HG03135 (cell line): ENCODE data around the gene PCYT2.
A peak's percentile ranks its signal among the peaks of the same experiment; 100 is the strongest.

Experiments used
- ATAC-seq: cut with Tn5 transposase; IDR thresholded peaks from one replicate; pipeline ENCODE4 v1.9.1; 2021; ENCODE audit warnings: mild to moderate bottlenecking, moderate library complexity; ENCODE audit not compliant: unreplicated experiment

The PCYT2 gene

DNA sequence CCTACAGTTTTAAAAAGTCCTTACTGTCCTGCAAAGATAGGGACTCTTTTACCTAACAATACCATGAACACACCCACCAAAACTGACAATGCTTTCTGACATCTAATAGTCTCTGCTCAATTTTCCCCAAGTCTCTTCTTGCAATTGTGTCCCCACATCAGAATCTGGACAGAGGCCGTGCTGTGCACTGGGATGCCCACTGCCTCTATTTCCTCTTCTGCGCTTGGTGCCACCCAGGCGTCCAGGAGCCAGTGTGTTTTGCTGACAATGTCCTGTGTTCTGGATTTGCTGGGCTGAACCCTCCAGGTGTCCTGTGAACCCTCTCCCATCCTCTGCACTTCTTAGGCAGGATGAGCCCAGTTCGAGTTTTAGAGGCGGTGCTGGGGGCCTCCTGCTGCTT, 33.6 kb downstream of the PCYT2 start:
- ATAC-seq = no peak

GRCh38 chr17:81871387-81872230, 39.6 kb downstream of the PCYT2 start:
- ATAC-seq = peak; percentile 48

DNA sequence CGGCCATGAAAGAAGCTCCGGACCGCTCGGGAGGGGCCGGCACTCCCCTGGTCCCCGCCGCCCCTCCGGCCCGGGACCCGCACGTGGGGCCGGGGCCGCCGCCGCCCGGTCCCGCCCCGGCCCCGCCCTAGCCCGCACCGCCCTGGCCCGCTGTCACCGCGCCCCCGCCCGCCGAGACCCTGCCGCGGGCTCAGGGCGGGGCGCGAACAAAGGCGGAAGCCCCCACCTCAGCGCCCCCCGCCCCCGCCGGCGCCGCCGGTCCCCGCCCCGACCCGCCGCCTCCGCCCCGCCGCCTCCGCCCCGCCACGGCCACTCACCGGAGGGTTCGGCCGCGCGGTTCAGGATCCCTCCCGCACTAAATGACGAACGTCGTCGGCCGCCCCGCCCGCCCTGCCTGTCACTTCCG, 40.2 kb downstream of the PCYT2 start, which contains the start of gene ARHGDIA:
ARHGDIA (minus strand) TSS at position 357 of the 406 bp plus-strand sequence. CDS start 1,407 bp downstream, outside the sequence.
- ATAC-seq = peak; percentile 15

DNA sequence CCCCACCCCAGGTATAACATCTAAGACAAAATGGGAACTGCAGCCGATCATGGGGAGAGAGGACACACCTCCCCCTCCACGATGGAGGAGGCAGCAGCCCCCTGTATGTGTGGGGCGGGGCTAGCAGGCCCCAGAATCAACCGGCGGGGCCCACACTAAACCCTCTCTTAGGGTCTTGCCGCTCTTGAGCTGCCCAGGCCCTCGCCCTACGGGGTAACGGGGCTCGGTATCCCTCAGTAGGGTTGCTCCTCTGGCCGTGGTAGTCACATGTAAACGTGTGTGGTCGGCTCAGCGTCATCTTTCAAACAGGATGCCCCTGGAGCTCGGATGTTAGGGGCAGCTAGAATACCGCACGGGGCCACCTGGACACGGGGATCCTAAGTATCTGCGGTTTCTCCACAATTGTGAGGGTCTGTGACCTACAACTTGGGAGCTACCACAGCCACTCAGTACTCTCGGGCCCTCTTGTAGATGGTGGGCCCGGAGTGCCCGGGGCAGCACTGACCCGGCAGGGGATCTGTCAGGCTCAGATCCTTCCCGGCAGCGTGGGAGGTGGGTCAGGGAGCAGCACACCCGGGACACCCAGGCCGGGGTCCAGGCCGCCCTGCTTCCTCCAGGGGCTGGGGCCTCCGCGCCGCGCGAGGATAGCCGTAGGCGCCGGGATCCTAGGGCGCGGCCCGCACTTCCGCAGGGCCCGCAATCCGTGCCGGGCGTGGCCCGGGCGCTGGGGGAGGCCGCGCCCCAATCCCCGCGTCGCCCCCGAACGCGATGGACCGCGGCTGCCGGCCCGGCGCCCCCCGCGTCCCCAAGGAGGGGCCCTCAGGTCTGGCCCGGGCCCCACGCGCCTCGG, 40.8 kb downstream of the PCYT2 start:
- ATAC-seq = peak; percentile 18

GRCh38 chr17:81869221-81870130, 41.7 kb downstream of the PCYT2 start:
- no peak for ATAC-seq

DNA sequence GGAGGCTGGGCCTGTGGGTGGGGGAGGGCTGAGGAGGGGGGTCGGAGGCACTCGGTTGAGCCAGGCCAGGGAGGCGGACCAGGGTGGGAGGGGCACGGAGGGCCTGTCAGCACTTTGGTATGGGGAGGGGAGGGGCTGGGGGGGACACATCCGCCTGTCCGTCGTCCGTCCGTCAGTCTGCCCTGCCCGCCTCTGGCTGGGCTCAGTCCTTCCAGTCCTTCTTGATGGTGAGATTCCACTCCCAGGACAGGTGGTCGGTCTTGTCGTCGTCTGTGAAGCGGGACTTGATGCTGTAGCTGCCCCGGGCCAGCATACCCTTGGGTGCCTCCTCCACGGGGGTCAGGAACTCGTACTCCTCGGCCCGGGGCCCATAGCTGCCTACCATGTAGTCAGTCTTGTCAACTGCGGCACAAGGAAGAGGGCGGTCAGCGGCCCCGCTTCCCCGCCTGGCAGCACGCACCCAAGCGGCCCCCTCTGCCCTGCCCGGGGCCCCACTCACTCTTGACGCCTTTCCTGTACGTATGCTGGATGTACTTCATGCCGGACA, 42.5 kb downstream of the PCYT2 start:
- no peak for ATAC-seq

DNA sequence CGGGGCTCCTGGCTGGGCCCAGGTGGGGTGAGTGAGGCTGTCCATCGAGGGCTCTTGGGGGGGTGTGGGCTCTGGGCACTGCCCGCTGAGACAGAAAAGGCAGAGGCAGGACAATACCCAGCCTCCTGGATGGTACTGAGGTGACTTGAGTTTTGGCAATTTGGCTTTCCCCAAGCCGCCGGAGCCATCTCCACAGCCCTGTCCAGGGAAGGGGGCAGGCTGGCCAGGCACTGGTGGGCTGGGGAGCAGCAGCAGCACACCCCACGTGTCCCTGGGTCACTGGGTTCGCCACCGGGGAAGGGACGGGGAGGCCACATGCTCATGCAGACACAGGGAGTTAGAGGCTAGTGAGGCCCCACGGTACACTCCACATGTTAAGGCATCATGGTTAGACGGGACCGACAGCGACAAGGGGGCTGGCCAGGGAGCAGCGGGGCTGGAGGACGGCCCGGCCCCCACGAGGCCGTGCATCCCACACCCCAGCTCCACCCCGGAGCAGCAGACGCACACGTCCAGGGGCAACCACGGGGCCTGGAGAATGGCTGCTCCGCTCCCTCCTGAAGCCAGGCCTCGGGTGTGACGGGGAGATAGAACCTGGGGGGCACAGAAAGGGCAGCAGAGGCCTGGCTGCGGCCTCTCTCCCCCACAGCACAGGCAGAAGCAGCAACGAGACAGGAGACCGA, 43.1 kb downstream of the PCYT2 start:
- no peak for ATAC-seq

DNA sequence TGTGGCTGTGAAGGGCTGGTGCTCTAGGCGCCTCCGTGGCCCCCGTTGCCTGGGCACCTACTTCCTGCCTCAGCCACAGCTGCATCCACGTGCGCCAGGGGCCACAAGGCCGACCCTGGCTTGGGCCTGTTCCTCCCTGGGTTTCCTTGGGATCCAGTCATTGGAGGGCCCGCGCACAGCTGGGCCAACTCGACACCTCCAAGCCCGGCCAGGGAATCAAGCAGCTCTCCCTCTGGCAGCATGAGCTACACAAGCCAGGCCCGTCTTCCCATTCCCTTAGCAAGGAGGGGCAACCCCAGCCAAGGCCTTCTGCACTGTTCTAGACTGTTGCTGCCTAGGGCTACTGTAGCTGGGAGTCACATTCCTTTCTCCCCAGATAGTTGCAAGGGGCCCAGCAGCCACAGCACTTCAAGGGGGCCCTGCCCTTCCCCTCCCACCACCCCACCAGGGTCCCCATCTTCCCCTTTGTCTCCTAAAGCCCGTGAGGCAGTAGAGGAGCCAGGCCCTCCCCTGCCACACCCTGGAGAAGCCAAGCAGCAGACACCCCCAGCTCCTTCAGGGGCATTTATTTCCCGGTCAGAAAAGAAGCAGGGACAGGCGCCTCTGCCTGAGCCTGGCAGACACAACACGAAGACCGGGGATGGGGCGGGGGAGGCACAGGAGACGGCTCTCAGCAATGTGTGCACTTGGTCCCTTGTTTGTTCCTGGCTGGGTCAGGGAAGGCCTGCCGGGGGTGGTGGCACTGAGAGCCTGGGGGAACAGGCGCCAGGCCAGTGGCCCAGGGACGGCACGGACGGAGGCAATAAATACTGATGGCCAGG, 43.8 kb downstream of the PCYT2 start:
- no peak for ATAC-seq

DNA sequence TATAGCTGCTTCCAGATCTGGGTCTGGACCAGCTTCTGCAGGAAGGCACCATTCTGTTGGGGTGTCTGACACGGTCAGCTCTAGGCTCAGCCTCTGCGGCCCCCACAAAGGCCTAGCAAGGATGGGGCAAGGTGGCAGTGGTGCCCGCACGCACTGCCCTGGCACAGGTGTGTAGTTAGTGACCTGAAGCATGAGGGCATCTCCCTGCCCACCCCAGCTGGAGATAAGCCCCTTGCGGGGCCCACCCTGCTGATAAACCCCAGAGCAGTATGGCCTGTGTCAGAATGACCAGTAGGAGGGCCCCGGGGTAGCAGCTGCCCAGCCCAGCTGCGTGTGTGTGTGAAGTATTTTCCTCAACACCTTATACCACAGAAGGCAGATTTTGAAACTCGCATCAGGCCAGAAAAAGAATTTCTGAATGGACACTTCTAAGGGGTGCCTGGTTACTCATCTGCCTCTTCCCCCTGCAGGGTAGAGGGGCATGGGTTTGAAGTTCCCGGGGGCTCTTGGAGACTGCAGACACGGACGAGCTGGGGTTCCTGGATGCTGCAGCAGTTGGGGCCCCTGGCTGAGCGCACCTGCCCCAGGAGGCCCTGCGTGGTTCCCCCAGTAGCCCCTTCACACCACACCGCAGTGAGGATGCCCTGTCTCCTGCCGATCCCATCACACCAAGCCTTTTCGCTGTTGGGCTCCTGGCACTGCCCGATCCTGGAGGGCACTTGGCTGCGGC, 44.6 kb downstream of the PCYT2 start:
- no peak for ATAC-seq

DNA sequence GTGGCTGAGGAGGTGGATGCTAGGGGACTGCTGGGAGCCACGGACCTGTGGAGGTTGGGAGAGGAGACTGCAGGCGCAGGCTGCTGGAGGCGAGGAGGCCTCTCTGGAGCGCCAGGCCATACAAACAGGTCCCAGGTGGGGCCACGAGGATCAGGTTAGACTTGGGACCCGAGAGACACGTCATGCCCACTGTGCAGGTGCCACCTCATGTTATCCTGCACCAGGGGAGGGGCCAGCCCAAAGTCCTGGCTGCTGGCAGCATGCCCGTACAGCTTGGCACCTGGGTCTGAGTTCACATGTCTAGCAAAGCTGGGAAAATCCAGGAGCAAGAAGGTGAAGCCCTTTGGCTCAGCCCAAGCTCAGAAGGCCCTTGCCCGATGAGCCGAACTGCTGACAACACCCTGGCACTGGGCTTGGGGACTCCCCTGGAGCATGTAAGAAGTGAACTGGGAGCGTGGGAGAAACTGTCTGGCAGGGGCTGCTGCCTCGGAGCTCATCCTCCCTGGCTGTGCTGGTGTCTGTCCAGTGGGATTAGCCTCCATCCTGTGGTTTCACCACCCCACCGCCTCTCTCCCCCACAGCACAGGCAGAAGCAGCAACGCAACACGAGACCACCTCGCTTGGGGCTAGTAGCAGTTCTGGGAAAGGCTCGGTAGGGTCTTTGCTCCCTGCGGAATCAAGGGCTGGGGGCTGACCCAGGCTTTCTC, 45.3 kb downstream of the PCYT2 start:
- ATAC-seq = no peak

DNA sequence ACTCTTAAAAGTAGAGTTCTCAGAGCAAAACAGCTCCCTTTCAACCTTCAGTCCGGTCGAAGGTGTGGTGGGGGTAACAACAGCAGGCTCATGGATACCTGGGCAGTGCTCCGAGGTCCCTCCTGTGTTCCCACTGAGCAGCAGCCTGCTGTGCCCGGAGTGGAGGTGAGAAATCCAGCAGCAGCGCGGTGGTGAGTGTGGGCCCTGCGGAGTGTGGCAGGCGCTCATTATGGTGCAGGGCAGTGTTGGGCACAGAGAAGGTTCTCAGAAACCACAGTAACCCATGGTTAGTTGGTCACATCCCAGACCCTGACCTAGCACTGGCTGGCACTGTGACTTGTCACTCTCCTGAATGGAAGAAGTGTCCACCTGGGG, 45.9 kb downstream of the PCYT2 start:
- ATAC-seq = no peak

DNA sequence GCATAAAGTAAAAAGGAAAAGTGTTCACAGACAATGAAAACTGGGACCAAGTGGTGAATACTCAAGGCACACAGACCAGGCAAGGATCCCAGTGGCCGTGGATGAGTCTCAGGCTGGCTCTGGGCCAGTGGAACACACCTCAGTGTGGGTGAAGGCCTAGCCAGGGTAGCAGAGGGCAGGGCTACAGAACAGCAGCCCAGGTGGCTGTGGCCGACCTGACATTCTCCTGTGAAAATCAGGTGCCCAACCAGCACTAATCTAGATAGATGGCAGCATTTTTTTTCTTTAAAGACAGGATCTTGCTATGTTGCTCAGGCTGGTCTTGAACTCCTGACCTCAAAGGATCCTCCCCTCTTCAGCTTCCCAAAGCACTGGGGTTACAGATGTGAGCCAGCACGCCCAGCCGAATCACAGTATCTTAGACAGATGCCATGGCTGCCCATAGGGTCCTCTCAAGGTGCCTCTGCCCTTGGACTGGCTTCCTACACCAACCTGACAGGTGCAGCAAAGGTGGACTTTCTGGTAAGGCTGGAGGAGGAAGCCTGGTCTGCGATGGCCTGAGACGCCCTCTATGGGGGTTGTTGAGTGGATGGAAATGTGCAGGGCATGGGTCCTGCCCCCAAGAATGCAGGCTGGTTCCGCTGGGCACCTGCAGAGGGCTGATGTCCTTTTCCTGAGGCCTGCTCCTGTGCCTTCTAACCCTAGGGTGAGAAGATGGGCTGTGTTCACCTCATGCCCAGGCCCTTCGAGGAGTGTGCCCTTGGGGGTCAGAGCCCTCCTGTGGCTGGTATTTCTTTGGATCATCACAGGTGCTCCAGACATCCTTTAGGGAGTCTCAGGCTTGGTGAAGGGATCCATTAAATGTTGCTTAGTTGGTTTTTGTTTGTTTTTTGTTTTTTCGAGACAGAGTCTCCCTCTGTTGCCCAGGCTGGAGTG, 47.1 kb downstream of the PCYT2 start:
- ATAC-seq = no peak

DNA sequence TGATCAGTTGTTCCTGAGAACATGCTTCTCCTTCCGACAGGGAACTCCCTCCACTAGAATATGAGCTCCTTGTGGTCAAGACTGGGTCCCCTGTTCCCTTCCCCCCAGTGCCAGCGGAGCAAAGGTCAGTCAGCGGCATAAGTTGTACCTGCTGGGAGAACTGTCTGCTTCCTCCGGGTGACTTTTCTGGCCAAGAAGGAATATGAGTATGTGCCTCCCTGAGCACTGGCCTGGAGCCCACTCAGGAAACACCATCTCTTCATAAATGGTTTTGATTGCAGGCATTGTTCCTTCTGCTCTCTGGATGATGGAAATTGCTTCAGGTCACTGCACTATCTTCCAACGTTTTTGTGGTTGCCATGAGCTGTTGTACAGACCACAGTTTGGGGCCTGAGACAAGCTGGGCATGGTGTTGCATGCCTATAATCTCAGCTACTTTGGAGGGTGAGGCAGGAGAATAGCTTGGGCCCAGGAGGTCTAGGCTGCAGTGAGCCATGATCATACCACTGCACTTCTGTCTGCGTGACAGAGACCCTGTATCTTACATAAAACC, 48.0 kb downstream of the PCYT2 start:
- ATAC-seq = no peak

DNA sequence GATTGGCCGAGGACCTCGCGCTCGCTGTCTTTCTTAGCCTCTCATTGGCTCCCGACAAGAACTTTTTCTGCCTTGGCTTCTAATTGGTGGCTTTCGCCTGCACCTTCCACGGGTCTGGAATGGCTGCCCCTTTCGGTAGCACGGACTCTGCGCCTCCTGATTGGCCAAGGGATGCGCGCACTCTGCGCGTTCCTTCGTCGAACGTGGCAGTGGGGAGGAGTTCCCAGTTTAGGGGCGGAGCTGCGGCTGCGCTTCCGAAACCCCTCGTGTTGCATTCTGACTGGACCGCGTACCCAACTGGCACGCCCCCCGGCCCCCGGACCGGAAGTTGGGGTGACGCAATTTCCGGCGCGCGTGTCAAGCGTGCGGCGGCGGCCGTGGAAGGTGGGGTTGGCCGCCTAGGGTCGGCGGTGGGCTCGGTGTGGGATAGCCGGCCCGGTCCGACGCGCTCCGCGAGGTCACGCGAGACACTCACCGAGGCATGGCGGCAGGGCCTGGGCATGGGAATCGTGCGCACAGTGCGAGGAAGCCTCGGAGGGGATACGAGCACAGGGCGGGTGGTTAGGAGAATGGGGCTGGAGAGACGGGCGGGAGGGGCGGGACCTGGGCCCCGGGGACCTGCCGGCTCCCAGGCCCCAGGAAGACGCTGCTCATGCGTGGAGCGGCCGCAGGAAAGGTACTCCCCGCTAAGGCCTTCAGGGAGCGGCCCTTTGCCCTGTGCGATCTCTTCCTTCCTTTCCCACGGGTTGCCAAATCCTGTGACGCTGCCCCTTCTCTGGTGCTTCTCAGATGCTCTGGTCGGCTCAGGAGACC, 50.2 kb downstream of the PCYT2 start:
- ATAC-seq = peak; percentile 83

- peak; percentile 2 for ATAC-seq
These were observed 51.1 kb downstream of the PCYT2 start, which contains the start of gene P4HB for GRCh38 chr17:81859906-81860755. P4HB (minus strand) TSS chr17:81860535; CDS start chr17:81860471, 64 bp downstream.
